Neural cell (in vitro differentiated cells): Measurements from ENCODE around the gene SNAPC2. TPM values are rescaled to one million over a fixed set of nuclear protein-coding genes. Genes with fewer than 3 reads are reported as not detected.

Experiments
- H2AFZ ChIP-seq: fragments of 200-600, 300-800 bp; sonication (generic), shearing (Covaris generic); 2 replicates; pipeline ENCODE4 v1.6.0; 2014; ENCODE audit warnings: low read depth, mild to moderate bottlenecking, antibody characterized with exemption, low read length, moderate library complexity
- H3F3A ChIP-seq: fragments of 200-600 bp; shearing (Covaris generic); 2 replicates; pipeline ENCODE4 v1.6.1; 2016; ENCODE audit warnings: mild to moderate bottlenecking, moderate library complexity, mixed read lengths, antibody characterized with exemption, low read length; ENCODE audit not compliant: insufficient read depth, poor library complexity, severe bottlenecking
- H3K27ac ChIP-seq: fragments of 200-600, 300-800 bp; sonication (generic), shearing (Covaris generic); 2 replicates; pipeline ENCODE4 v1.5.1; 2014; ENCODE audit warnings: mild to moderate bottlenecking, low read length, moderate library complexity
- H3K27me3 ChIP-seq: fragments of 300-800, 200-600 bp; sonication (generic), shearing (Covaris generic); 2 replicates; pipeline ENCODE4 v1.6.0; 2014; ENCODE audit warnings: mild to moderate bottlenecking, low read depth, low read length, moderate library complexity; ENCODE audit not compliant: insufficient read depth
- H3K36me3 ChIP-seq: fragments of 300-800, 200-600 bp; sonication (generic), shearing (Covaris generic); 2 replicates; pipeline ENCODE4 v1.5.1; 2014; ENCODE audit warnings: mild to moderate bottlenecking, antibody characterized with exemption, low read length, moderate library complexity; ENCODE audit not compliant: insufficient read depth
- H3K4me2 ChIP-seq: fragments of 300-800, 200-600 bp; sonication (generic), shearing (Covaris generic); 2 replicates; pipeline ENCODE4 v1.6.0; 2014; ENCODE audit warnings: mild to moderate bottlenecking, low read length
- H3K4me3 ChIP-seq: fragments of 300-800, 200-600 bp; sonication (generic), shearing (Covaris generic); 2 replicates; pipeline ENCODE4 v1.5.1; 2014; ENCODE audit warnings: mild to moderate bottlenecking, low read length, moderate library complexity
- H3K79me2 ChIP-seq: fragments of 200-600 bp; shearing (Covaris generic); replicated peaks from 2 replicates; pipeline ENCODE4 v1.6.0; 2014; ENCODE audit warnings: mild to moderate bottlenecking, low read length, moderate library complexity; ENCODE audit not compliant: insufficient read depth
- H3K9ac ChIP-seq: fragments of 300-800, 200-600 bp; sonication (generic), shearing (Covaris generic); 2 replicates; pipeline ENCODE4 v1.6.1; 2016; ENCODE audit warnings: mild to moderate bottlenecking, low read length, mixed read lengths
- H3K9me2 ChIP-seq: fragments of 200-600 bp; shearing (Covaris generic); 2 replicates; pipeline ENCODE4 v1.6.1; 2016; ENCODE audit warnings: mild to moderate bottlenecking, low read length, mixed read lengths; ENCODE audit not compliant: insufficient read depth
- H3K9me3 ChIP-seq: fragments of 200-600, 300-800 bp; sonication (generic), shearing (Covaris generic); 2 replicates; pipeline ENCODE4 v1.6.1; 2016; ENCODE audit warnings: mild to moderate bottlenecking, mixed run types, low read length, moderate library complexity, mixed read lengths
- H4K20me1 ChIP-seq: fragments of 200-600 bp; shearing (Covaris generic); 2 replicates; pipeline ENCODE4 v1.6.1; 2016; ENCODE audit warnings: mild to moderate bottlenecking, mixed run types; ENCODE audit not compliant: insufficient read depth
- EP300 ChIP-seq: fragments of 450-650 bp; conservative IDR thresholded peaks from 2 replicates; pipeline ENCODE4 v1.6.1; 2014; ENCODE audit warnings: antibody characterized with exemption, mild to moderate bottlenecking, moderate library complexity; ENCODE audit not compliant: poor library complexity, severe bottlenecking
- EZH2 ChIP-seq: fragments of 200-600, 300-800 bp; shearing (Covaris generic), sonication (generic); IDR thresholded peaks from 2 replicates; pipeline ENCODE4 v1.6.1; 2014; ENCODE audit warnings: antibody characterized with exemption, low read length, borderline replicate concordance, mild to moderate bottlenecking; ENCODE audit not compliant: insufficient read depth, poor library complexity, severe bottlenecking
- MXI1 ChIP-seq: fragments of 450-650 bp; conservative IDR thresholded peaks from 2 replicates; pipeline ENCODE4 v1.6.1; 2014; ENCODE audit warnings: antibody characterized with exemption, mild to moderate bottlenecking; ENCODE audit not compliant: poor library complexity, severe bottlenecking
- POLR2AphosphoS5 ChIP-seq: IDR thresholded peaks from 2 replicates; pipeline ENCODE4 v1.6.1; 2012
- RAD21 ChIP-seq: fragments of 450-650 bp; conservative IDR thresholded peaks from 2 replicates; pipeline ENCODE4 v1.6.1; 2014; ENCODE audit warnings: antibody characterized with exemption, mild to moderate bottlenecking, moderate library complexity
- SMC3 ChIP-seq: fragments of 450-650 bp; conservative IDR thresholded peaks from 2 replicates; pipeline ENCODE4 v1.6.1; 2014; ENCODE audit warnings: antibody characterized with exemption, mild to moderate bottlenecking, moderate library complexity; ENCODE audit not compliant: poor library complexity
- TAF1 ChIP-seq: IDR thresholded peaks from 2 replicates; pipeline ENCODE4 v1.6.1; 2012; ENCODE audit warnings: low read depth
- polyA plus RNA-seq: library from polyadenylated mRNA; depleted of rRNA; stranded (reverse); fragments of >200 nt; gene quantifications from 2 replicates; pipeline ENCODE4 v1.2.3, GENCODE V29; 2014
- TF ChIP-seq, protein P1 (sequence below): fragments of 450-650 bp; IDR thresholded peaks from 2 replicates; pipeline ENCODE4 v1.5.1; 2014; ENCODE audit warnings: antibody characterized with exemption, mild to moderate bottlenecking, moderate library complexity; ENCODE audit not compliant: poor library complexity, severe bottlenecking
- TF ChIP-seq, protein P2 (sequence below): IDR thresholded peaks from 2 replicates; pipeline ENCODE4 v1.6.1; 2012; ENCODE audit warnings: borderline replicate concordance

Gene SNAPC2
- polyA plus RNA-seq, 1 donor from 2014 or later: 12.8 TPM

DNA sequence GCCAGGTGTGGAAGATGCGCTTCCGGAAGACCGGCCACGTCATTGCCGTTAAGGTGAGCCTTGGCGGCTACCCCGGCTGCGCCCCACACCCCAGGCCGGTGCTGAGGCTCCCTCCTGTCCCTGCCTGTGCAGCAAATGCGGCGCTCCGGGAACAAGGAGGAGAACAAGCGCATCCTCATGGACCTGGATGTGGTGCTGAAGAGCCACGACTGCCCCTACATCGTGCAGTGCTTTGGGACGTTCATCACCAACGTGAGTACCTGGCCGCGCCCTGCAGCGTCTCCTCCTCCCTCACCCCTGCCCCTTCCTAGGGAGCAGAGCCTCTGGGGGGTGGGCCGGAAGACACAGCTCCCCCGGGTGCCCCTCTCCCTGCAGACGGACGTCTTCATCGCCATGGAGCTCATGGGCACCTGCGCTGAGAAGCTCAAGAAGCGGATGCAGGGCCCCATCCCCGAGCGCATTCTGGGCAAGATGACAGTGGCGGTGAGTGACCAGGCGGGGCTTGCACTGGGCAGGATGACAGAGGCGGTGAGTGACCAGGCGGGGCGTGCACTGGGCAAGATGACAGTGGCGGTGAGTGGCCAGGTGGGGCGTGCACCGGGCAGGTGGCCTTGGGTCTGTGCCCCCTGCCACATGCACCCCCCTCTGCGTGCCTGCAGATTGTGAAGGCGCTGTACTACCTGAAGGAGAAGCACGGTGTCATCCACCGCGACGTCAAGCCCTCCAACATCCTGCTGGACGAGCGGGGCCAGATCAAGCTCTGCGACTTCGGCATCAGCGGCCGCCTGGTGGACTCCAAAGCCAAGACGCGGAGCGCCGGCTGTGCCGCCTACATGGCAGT lies 9.6 kb upstream of the SNAPC2 start:
- Histone ChIP-seq H3K36me3 (no peaks in the 10 kb centered on the region), H3K9ac (no peak overlapping the region)
- TF ChIP-seq RAD21 (no peak), MXI1 (no peak), EP300 (no peak)

DNA sequence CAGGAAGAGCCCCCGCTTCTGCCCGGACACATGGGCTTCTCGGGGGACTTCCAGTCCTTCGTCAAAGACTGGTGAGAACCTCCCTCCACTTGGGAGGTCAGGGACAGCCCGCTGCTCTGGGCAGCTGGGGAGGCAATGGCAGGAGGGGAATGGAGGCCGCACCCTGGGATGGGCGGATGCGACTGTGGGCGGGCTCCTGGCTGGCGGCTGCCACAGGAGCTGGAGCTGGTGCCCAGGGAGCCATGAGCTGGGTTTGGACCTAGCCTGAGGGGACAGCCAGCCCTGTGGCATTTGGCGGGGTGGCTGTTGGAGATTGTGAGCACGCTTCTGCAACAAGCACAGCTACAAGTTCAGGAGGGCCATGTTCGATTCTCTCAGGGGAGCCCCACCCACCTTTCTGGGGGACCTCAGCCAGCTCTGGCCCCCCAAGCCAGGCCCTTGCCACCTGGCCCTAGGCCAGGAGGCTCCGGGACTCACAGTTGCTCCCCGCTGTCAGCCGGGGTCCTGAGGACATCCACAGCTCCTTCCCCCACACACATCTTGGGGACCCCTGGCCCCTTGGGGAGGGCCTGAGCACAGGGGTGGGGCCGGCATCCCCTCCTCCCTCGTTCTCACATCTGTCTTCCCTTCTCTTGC lies 8.5 kb upstream of the SNAPC2 start:
- no peak overlapping the region for H3K4me3 ChIP-seq
- no peak overlapping the region for H3K27ac ChIP-seq
- peaks cover 27% of the 10 kb centered on the region for H3K27me3 ChIP-seq
- H4K20me1 ChIP-seq: no peaks in the 10 kb centered on the region
- no peaks in the 10 kb centered on the region for H3K36me3 ChIP-seq
- no peaks in the 10 kb centered on the region for H3K9me3 ChIP-seq
- H3K4me2 ChIP-seq: no peak overlapping the region
- no peaks in the 10 kb centered on the region for H3K79me2 ChIP-seq
- TF ChIP-seq SMC3 (no peak), TAF1 (no peak), POLR2AphosphoS5 (no peak), EP300 (no peak), EZH2 (no peak), RAD21 (no peak), MXI1 (no peak)
- TF ChIP-seq, protein P1, sequence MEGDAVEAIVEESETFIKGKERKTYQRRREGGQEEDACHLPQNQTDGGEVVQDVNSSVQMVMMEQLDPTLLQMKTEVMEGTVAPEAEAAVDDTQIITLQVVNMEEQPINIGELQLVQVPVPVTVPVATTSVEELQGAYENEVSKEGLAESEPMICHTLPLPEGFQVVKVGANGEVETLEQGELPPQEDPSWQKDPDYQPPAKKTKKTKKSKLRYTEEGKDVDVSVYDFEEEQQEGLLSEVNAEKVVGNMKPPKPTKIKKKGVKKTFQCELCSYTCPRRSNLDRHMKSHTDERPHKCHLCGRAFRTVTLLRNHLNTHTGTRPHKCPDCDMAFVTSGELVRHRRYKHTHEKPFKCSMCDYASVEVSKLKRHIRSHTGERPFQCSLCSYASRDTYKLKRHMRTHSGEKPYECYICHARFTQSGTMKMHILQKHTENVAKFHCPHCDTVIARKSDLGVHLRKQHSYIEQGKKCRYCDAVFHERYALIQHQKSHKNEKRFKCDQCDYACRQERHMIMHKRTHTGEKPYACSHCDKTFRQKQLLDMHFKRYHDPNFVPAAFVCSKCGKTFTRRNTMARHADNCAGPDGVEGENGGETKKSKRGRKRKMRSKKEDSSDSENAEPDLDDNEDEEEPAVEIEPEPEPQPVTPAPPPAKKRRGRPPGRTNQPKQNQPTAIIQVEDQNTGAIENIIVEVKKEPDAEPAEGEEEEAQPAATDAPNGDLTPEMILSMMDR: no peak
- TF ChIP-seq, protein P2, sequence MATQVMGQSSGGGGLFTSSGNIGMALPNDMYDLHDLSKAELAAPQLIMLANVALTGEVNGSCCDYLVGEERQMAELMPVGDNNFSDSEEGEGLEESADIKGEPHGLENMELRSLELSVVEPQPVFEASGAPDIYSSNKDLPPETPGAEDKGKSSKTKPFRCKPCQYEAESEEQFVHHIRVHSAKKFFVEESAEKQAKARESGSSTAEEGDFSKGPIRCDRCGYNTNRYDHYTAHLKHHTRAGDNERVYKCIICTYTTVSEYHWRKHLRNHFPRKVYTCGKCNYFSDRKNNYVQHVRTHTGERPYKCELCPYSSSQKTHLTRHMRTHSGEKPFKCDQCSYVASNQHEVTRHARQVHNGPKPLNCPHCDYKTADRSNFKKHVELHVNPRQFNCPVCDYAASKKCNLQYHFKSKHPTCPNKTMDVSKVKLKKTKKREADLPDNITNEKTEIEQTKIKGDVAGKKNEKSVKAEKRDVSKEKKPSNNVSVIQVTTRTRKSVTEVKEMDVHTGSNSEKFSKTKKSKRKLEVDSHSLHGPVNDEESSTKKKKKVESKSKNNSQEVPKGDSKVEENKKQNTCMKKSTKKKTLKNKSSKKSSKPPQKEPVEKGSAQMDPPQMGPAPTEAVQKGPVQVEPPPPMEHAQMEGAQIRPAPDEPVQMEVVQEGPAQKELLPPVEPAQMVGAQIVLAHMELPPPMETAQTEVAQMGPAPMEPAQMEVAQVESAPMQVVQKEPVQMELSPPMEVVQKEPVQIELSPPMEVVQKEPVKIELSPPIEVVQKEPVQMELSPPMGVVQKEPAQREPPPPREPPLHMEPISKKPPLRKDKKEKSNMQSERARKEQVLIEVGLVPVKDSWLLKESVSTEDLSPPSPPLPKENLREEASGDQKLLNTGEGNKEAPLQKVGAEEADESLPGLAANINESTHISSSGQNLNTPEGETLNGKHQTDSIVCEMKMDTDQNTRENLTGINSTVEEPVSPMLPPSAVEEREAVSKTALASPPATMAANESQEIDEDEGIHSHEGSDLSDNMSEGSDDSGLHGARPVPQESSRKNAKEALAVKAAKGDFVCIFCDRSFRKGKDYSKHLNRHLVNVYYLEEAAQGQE: no peak
- H3F3A ChIP-seq: no peaks in the 10 kb centered on the region
- no peak overlapping the region for H2AFZ ChIP-seq
- no peak overlapping the region for H3K9ac ChIP-seq
- no peaks in the 10 kb centered on the region for H3K9me2 ChIP-seq

More for the DNA sequence above, 9.6 kb upstream of the SNAPC2 start:
- Histone ChIP-seq H3K4me3 (no peak overlapping the region), H3F3A (no peaks in the 10 kb centered on the region), H3K79me2 (peaks cover 7% of the 10 kb centered on the region), H2AFZ (no peak overlapping the region), H3K9me3 (no peaks in the 10 kb centered on the region), H4K20me1 (no peaks in the 10 kb centered on the region), H3K27ac (no peak overlapping the region), H3K27me3 (peaks cover 16% of the 10 kb centered on the region), H3K4me2 (no peak overlapping the region), H3K9me2 (no peaks in the 10 kb centered on the region)
